GM23338 (cell line): ENCODE measurements around the gene AGPS. TPM values are rescaled to one million over a fixed set of nuclear protein-coding genes. Genes with fewer than 3 reads are reported as not detected.

Source experiments
- ATAC-seq: fragments of 200-7000 bp; cut with Tn5 transposase; 3 replicates; pipeline ENCODE4 v1.9.1; 2020
- DNase-seq: peaks from one replicate; pipeline ENCODE4 v3.0.0-alpha.2; 2015; ENCODE audit warnings: low spot score
- H2AFZ ChIP-seq: fragments of 200-600 bp; sonication (generic); 2 replicates; pipeline ENCODE4 v1.8.0; 2016; ENCODE audit warnings: antibody characterized with exemption, mild to moderate bottlenecking, moderate library complexity
- H3F3A ChIP-seq: fragments of 200-600 bp; sonication (generic); replicated peaks from 2 replicates; pipeline ENCODE4 v1.8.0; 2017; ENCODE audit warnings: antibody characterized with exemption, mixed run types, low read depth
- H3K27ac ChIP-seq: fragments of 200-600 bp; sonication (generic); 2 replicates; pipeline ENCODE4 v1.6.1; 2016; ENCODE audit warnings: low read depth
- H3K27me3 ChIP-seq: fragments of 200-600 bp; sonication (generic); 2 replicates; pipeline ENCODE4 v1.8.0; 2016; ENCODE audit warnings: mild to moderate bottlenecking, mixed run types, moderate library complexity; ENCODE audit not compliant: insufficient read depth
- H3K36me3 ChIP-seq: fragments of 200-600 bp; sonication (generic); 2 replicates; pipeline ENCODE4 v1.8.0; 2016; ENCODE audit warnings: mild to moderate bottlenecking; ENCODE audit not compliant: insufficient read depth
- H3K4me1 ChIP-seq: fragments of 200-600 bp; sonication (generic); 2 replicates; pipeline ENCODE4 v1.8.0; 2016; ENCODE audit warnings: mild to moderate bottlenecking, moderate library complexity; ENCODE audit not compliant: insufficient read depth
- H3K4me2 ChIP-seq: fragments of 200-600 bp; sonication (generic); 2 replicates; pipeline ENCODE4 v1.7.1; 2017; ENCODE audit warnings: mixed run types
- H3K4me3 ChIP-seq: fragments of 200-600 bp; sonication (generic); 2 replicates; pipeline ENCODE4 v1.6.1; 2016; ENCODE audit warnings: mixed run types
- H3K79me2 ChIP-seq: fragments of 200-600 bp; sonication (generic); replicated peaks from 2 replicates; pipeline ENCODE4 v1.8.0; 2017; ENCODE audit warnings: mild to moderate bottlenecking; ENCODE audit not compliant: insufficient read depth
- H3K9me2 ChIP-seq: fragments of 200-600 bp; sonication (generic); 2 replicates; pipeline ENCODE4 v1.8.0; 2017; ENCODE audit not compliant: insufficient read depth
- H4K20me1 ChIP-seq: fragments of 200-600 bp; sonication (generic); replicated peaks from 2 replicates; pipeline ENCODE4 v1.8.0; 2017; ENCODE audit warnings: mild to moderate bottlenecking; ENCODE audit not compliant: insufficient read depth
- H3K27ac Mint-ChIP-seq: 2 replicates; pipeline ENCODE4 v1.8.0; 2020; ENCODE audit warnings: inconsistent platforms, mild to moderate bottlenecking, moderate library complexity, mixed read lengths
- H3K27me3 Mint-ChIP-seq: 3 replicates; pipeline ENCODE4 v1.8.0; 2022; ENCODE audit warnings: low read depth, mild to moderate bottlenecking, moderate library complexity, mixed read lengths, inconsistent platforms; ENCODE audit not compliant: insufficient read depth, poor library complexity
- H3K36me3 Mint-ChIP-seq: 3 replicates; pipeline ENCODE4 v1.8.0; 2021; ENCODE audit warnings: low read depth, mild to moderate bottlenecking, inconsistent platforms, moderate library complexity, mixed read lengths
- H3K4me1 Mint-ChIP-seq: 3 replicates; pipeline ENCODE4 v1.8.0; 2020; ENCODE audit warnings: mild to moderate bottlenecking, inconsistent platforms, mixed read lengths
- H3K4me3 Mint-ChIP-seq: 3 replicates; pipeline ENCODE4 v1.8.0; 2021; ENCODE audit warnings: moderate library complexity, mild to moderate bottlenecking, inconsistent platforms, mixed read lengths
- H3K9me3 Mint-ChIP-seq: 3 replicates; pipeline ENCODE4 v1.8.0; 2020; ENCODE audit warnings: moderate library complexity, mild to moderate bottlenecking, inconsistent platforms, mixed read lengths
- CREB1 ChIP-seq: fragments of 250-450 bp; sonication (Bioruptor Pico); IDR thresholded peaks from 2 replicates; pipeline ENCODE4 v1.5.0; 2020; ENCODE audit warnings: low read depth, mild to moderate bottlenecking, moderate library complexity
- EZH2phosphoT487 ChIP-seq: fragments of 200-600 bp; sonication (generic); IDR thresholded peaks from one replicate; pipeline ENCODE4 v1.8.1; 2018; ENCODE audit warnings: antibody characterized with exemption; ENCODE audit not compliant: unreplicated experiment
- NANOG ChIP-seq: IDR thresholded peaks from 2 replicates; pipeline ENCODE4 v1.6.1; 2016; ENCODE audit warnings: antibody characterized with exemption, borderline replicate concordance
- POLR2AphosphoS5 ChIP-seq: IDR thresholded peaks from 2 replicates; pipeline ENCODE4 v1.6.1; 2016; ENCODE audit warnings: antibody characterized with exemption, low read depth
- STAT1 ChIP-seq: IDR thresholded peaks from one replicate; pipeline ENCODE4 v1.6.1; 2016; ENCODE audit warnings: antibody characterized with exemption; ENCODE audit not compliant: unreplicated experiment
- ZNF331 ChIP-seq: fragments of 250-450 bp; sonication (Bioruptor Pico); IDR thresholded peaks from 2 replicates; pipeline ENCODE4 v1.5.0; 2020; ENCODE audit warnings: low read depth, mild to moderate bottlenecking, moderate library complexity
- polyA plus RNA-seq: library from polyadenylated mRNA; unstranded; fragments of >200 nt; fragmentation: Nextera tagmentation; extraction: Ambion mirVana; gene quantifications from 2 replicates; pipeline ENCODE4 v1.2.1, GENCODE V29; 2016
- total RNA-seq: library from RNA; depleted of rRNA; stranded (reverse); fragments of >200 nt; shearing (Covaris generic); gene quantifications from 2 replicates; pipeline ENCODE4 v1.2.3, GENCODE V29; 2014
- TF ChIP-seq, protein P1 (sequence below), 2 experiments: fragments of 200-600 bp in 1 of 2; sonication (generic) in 1 of 2; conservative IDR thresholded peaks; 2 replicates each; pipeline versions ENCODE4 v1.5.1 to v1.6.1; 2016 to 2017; ENCODE audit warnings: antibody characterized with exemption in 2 of 2, low read depth in 2 of 2, mild to moderate bottlenecking in 2 of 2, moderate library complexity in 1 of 2
- TF ChIP-seq, protein P2 (sequence below): IDR thresholded peaks from 2 replicates; pipeline ENCODE4 v1.6.1; 2016; ENCODE audit warnings: antibody characterized with exemption
- TF ChIP-seq, protein P3 (sequence below): fragments of 250-450 bp; sonication (Bioruptor Pico); IDR thresholded peaks from 2 replicates; pipeline ENCODE4 v1.5.0; 2020; ENCODE audit warnings: mild to moderate bottlenecking, moderate library complexity

The AGPS gene
- total and polyA plus RNA-seq, 2 experiments from 2014 or later: 14.6 to 73.2 TPM

DNA sequence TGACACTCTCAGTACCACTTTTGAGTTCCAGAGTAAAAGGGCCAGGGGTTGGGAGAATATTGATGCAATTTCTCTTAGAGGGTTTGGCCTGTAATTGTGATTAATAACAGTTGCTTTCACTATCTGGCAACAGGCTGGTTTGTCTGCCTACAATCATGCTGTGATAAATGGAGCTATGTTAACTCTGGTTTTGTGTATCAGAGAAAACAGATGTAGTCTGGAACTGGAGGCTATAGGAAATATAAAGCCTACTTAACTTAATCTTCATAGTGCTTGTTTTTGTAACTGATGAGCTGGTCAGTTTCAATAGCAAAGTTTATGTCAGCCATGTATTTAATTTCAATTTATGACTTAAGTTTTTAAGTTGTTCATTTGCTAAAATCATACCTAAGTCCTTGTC, 138.0 kb downstream of the AGPS start (continued):
- TF ChIP-seq ZNF331 (CRISPR knock-in tag) (no peak), POLR2AphosphoS5 (no peak), EZH2phosphoT487 (no peak), STAT1 (no peak)
- TF ChIP-seq, protein P1, sequence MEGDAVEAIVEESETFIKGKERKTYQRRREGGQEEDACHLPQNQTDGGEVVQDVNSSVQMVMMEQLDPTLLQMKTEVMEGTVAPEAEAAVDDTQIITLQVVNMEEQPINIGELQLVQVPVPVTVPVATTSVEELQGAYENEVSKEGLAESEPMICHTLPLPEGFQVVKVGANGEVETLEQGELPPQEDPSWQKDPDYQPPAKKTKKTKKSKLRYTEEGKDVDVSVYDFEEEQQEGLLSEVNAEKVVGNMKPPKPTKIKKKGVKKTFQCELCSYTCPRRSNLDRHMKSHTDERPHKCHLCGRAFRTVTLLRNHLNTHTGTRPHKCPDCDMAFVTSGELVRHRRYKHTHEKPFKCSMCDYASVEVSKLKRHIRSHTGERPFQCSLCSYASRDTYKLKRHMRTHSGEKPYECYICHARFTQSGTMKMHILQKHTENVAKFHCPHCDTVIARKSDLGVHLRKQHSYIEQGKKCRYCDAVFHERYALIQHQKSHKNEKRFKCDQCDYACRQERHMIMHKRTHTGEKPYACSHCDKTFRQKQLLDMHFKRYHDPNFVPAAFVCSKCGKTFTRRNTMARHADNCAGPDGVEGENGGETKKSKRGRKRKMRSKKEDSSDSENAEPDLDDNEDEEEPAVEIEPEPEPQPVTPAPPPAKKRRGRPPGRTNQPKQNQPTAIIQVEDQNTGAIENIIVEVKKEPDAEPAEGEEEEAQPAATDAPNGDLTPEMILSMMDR (conservative IDR thresholded peaks at IDR 0.05; ENCODE audit: low read depth in 2 of 2): no peak
- TF ChIP-seq, protein P2, sequence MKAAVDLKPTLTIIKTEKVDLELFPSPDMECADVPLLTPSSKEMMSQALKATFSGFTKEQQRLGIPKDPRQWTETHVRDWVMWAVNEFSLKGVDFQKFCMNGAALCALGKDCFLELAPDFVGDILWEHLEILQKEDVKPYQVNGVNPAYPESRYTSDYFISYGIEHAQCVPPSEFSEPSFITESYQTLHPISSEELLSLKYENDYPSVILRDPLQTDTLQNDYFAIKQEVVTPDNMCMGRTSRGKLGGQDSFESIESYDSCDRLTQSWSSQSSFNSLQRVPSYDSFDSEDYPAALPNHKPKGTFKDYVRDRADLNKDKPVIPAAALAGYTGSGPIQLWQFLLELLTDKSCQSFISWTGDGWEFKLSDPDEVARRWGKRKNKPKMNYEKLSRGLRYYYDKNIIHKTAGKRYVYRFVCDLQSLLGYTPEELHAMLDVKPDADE: no peak

DNA sequence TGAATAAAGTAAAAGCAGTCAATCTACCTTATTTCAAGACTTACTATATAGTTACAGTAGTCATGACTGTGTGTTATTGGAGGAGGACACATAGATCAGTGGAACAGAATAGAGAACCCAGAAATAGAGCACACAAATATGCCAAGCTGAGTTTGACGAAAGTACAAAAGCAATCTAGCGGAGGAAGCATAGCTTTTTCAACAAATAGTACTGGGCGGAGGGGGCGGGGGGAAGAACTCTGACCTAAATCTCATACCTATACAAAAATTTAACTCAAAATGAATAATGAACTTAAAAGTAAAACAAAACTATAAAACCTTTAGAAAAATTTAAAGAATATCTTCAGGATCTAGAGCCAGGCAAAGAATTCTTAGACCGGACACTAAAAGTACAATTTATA, 139.1 kb downstream of the AGPS start:
- Mint-ChIP-seq H3K4me1 (peaks cover 32% of the 10 kb centered on the region), H3K9me3 (no peaks in the 10 kb centered on the region), H3K27me3 (no peaks in the 10 kb centered on the region), H3K4me3 (no peak overlapping the region), H3K27ac (no peak overlapping the region), H3K36me3 (no peaks in the 10 kb centered on the region)
- Histone ChIP-seq H3K79me2 (no peaks in the 10 kb centered on the region), H3F3A (no peaks in the 10 kb centered on the region), H3K4me2 (no peak overlapping the region), H3K27me3 (no peaks in the 10 kb centered on the region), H3K36me3 (no peaks in the 10 kb centered on the region), H3K27ac (no peak overlapping the region), H3K9me2 (no peaks in the 10 kb centered on the region), H3K4me3 (no peak overlapping the region), H4K20me1 (no peaks in the 10 kb centered on the region), H3K4me1 (peaks cover 52% of the 10 kb centered on the region), H2AFZ (no peak overlapping the region)
- DNase-seq (no peak), ATAC-seq (no peak)
- TF ChIP-seq ZNF331 (CRISPR knock-in tag): no peak
- no peak for TF ChIP-seq EZH2phosphoT487
- no peak for TF ChIP-seq CREB1 (CRISPR knock-in tag)
- no peak for TF ChIP-seq NANOG

DNA sequence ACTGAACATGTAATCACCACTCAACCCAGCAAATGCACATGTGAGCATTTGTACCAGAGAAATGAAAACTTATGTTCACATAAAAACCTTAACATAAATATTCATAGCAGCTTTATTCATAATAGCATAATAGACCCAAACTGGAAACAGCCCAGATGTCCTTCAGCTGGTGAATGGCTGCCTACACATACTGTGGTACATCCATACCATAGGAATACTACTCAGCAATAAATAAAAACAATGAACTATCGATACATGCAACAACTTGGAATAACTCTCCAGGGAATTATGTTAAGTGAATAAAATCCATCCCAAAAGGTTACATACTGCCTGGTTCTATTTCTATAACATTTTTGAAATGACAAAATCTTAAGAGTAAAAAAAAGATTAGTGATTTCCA, 140.0 kb downstream of the AGPS start:
- Histone ChIP-seq H3F3A (no peaks in the 10 kb centered on the region), H3K4me2 (no peak overlapping the region), H3K4me1 (peaks cover 52% of the 10 kb centered on the region), H2AFZ (no peak overlapping the region), H3K79me2 (no peaks in the 10 kb centered on the region), H3K36me3 (no peaks in the 10 kb centered on the region), H3K4me3 (no peak overlapping the region), H3K27me3 (no peaks in the 10 kb centered on the region), H4K20me1 (no peaks in the 10 kb centered on the region), H3K9me2 (no peaks in the 10 kb centered on the region), H3K27ac (no peak overlapping the region)
- H3K36me3 Mint-ChIP-seq: no peaks in the 10 kb centered on the region
- no peak overlapping the region for H3K4me3 Mint-ChIP-seq
- DNase-seq (no peak), ATAC-seq (no peak)
- peaks cover 34% of the 10 kb centered on the region for H3K4me1 Mint-ChIP-seq
- no peak overlapping the region for H3K27ac Mint-ChIP-seq
- no peaks in the 10 kb centered on the region for H3K27me3 Mint-ChIP-seq
- no peaks in the 10 kb centered on the region for H3K9me3 Mint-ChIP-seq
- TF ChIP-seq, protein P3, sequence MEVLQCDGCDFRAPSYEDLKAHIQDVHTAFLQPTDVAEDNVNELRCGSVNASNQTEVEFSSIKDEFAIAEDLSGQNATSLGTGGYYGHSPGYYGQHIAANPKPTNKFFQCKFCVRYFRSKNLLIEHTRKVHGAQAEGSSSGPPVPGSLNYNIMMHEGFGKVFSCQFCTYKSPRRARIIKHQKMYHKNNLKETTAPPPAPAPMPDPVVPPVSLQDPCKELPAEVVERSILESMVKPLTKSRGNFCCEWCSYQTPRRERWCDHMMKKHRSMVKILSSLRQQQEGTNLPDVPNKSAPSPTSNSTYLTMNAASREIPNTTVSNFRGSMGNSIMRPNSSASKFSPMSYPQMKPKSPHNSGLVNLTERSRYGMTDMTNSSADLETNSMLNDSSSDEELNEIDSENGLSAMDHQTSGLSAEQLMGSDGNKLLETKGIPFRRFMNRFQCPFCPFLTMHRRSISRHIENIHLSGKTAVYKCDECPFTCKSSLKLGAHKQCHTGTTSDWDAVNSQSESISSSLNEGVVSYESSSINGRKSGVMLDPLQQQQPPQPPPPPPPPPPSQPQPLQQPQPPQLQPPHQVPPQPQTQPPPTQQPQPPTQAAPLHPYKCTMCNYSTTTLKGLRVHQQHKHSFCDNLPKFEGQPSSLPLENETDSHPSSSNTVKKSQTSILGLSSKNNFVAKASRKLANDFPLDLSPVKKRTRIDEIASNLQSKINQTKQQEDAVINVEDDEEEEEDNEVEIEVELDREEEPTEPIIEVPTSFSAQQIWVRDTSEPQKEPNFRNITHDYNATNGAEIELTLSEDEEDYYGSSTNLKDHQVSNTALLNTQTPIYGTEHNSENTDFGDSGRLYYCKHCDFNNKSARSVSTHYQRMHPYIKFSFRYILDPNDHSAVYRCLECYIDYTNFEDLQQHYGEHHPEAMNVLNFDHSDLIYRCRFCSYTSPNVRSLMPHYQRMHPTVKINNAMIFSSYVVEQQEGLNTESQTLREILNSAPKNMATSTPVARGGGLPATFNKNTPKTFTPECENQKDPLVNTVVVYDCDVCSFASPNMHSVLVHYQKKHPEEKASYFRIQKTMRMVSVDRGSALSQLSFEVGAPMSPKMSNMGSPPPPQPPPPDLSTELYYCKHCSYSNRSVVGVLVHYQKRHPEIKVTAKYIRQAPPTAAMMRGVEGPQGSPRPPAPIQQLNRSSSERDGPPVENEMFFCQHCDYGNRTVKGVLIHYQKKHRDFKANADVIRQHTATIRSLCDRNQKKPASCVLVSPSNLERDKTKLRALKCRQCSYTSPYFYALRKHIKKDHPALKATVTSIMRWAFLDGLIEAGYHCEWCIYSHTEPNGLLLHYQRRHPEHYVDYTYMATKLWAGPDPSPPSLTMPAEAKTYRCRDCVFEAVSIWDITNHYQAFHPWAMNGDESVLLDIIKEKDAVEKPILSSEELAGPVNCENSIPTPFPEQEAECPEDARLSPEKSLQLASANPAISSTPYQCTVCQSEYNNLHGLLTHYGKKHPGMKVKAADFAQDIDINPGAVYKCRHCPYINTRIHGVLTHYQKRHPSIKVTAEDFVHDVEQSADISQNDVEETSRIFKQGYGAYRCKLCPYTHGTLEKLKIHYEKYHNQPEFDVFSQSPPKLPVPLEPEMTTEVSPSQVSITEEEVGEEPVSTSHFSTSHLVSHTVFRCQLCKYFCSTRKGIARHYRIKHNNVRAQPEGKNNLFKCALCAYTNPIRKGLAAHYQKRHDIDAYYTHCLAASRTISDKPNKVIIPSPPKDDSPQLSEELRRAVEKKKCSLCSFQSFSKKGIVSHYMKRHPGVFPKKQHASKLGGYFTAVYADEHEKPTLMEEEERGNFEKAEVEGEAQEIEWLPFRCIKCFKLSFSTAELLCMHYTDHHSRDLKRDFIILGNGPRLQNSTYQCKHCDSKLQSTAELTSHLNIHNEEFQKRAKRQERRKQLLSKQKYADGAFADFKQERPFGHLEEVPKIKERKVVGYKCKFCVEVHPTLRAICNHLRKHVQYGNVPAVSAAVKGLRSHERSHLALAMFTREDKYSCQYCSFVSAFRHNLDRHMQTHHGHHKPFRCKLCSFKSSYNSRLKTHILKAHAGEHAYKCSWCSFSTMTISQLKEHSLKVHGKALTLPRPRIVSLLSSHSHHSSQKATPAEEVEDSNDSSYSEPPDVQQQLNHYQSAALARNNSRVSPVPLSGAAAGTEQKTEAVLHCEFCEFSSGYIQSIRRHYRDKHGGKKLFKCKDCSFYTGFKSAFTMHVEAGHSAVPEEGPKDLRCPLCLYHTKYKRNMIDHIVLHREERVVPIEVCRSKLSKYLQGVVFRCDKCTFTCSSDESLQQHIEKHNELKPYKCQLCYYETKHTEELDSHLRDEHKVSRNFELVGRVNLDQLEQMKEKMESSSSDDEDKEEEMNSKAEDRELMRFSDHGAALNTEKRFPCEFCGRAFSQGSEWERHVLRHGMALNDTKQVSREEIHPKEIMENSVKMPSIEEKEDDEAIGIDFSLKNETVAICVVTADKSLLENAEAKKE: no peak
